GM12878 (cell line): ENCODE measurements around the gene NAV2. TPM values are rescaled to one million over a fixed set of nuclear protein-coding genes. Genes with fewer than 3 reads are reported as not detected.

Experiments used
- ATAC-seq: fragments of 200-7000 bp; cut with Tn5 transposase; 3 replicates; pipeline ENCODE4 v1.9.1; 2020; ENCODE audit warnings: mild to moderate bottlenecking, moderate library complexity
- BruUV-seq: library from RNA; stranded (reverse); fragments of 400-500 nt; replicated peaks from 2 replicates; lab custom pipeline; 2021; lab: Mats Ljungman, UMichigan
- CTCF ChIA-PET: fragments of 300-600 bp; sonication (Branson Sonifier 250); formaldehyde crosslinking; extraction: SDS; loops from one replicate; lab custom pipeline; 2021; ENCODE audit warnings: inconsistent platforms; lab: Yijun Ruan, JAX
- POLR2A ChIA-PET: fragments of 350-600 bp; formaldehyde crosslinking; extraction: SDS; loops from one replicate; lab custom pipeline; 2021; ENCODE audit warnings: inconsistent platforms; lab: Charles Lee
- RAD21 ChIA-PET: fragments of 300-600 bp; sonication (Branson Sonifier 250); formaldehyde crosslinking; loops from one replicate; lab custom pipeline; 2023; ENCODE audit warnings: antibody characterized with exemption; ENCODE audit not compliant: unreplicated experiment; lab: Charles Lee
- SMC1A ChIA-PET: fragments of 300-600 bp; sonication (Branson Sonifier 250); formaldehyde crosslinking; loops from one replicate; lab custom pipeline; 2023; ENCODE audit not compliant: unreplicated experiment, uncharacterized antibody; lab: Charles Lee
- DNase-seq: peaks from one replicate; pipeline ENCODE4 v3.0.0-alpha.2; 2011; ENCODE audit warnings: low read depth, low spot score
- FAIRE-seq: peaks from 3 replicates; lab custom pipeline; 2011; peaks lifted over from hg19 to GRCh38; lab: Jason Lieb, UNC
- H2AFZ ChIP-seq: 2 replicates; pipeline ENCODE4 v1.6.0; 2011; ENCODE audit warnings: low read depth, low read length, control low read depth; ENCODE audit not compliant: control insufficient read depth
- H3K27ac ChIP-seq: 2 replicates; pipeline ENCODE4 v1.5.1; 2011; ENCODE audit warnings: control low read depth; ENCODE audit not compliant: control insufficient read depth, insufficient read depth
- H3K27me3 ChIP-seq, 2 experiments: replicated peaks in 1 of 2; 2 replicates each; pipeline versions ENCODE4 v1.6.0 to v1.6.1; 2011; ENCODE audit warnings: low read length in 1 of 2; ENCODE audit not compliant: control insufficient read depth in 2 of 2, insufficient read depth in 2 of 2
- H3K36me3 ChIP-seq, 2 experiments: 2 replicates each; pipeline ENCODE4 v1.5.1; 2011; ENCODE audit warnings: low read length in 1 of 2; ENCODE audit not compliant: control insufficient read depth in 2 of 2, insufficient read depth in 2 of 2
- H3K4me1 ChIP-seq: 2 replicates; pipeline ENCODE4 v1.6.1; 2011; ENCODE audit warnings: mild to moderate bottlenecking, low read length, moderate library complexity, mixed read lengths; ENCODE audit not compliant: control insufficient read depth, insufficient read depth
- H3K4me2 ChIP-seq: 2 replicates; pipeline ENCODE4 v1.6.0; 2011; ENCODE audit warnings: control low read depth; ENCODE audit not compliant: control insufficient read depth, insufficient read depth
- H3K4me3 ChIP-seq: fragments of 200-600 bp; sonication (generic); 2 replicates; pipeline ENCODE4 v1.5.1; 2016
- H3K79me2 ChIP-seq: 2 replicates; pipeline ENCODE4 v1.6.0; 2011; ENCODE audit warnings: low read length; ENCODE audit not compliant: control insufficient read depth, insufficient read depth
- H3K9ac ChIP-seq: 2 replicates; pipeline ENCODE4 v1.8.0; 2011; ENCODE audit warnings: low read length, control low read depth, mixed read lengths; ENCODE audit not compliant: control insufficient read depth, insufficient read depth
- H3K9me3 ChIP-seq: replicated peaks from 3 replicates; pipeline ENCODE4 v1.5.1; 2011; ENCODE audit warnings: mild to moderate bottlenecking, low read length; ENCODE audit not compliant: control insufficient read depth, insufficient read depth
- H4K20me1 ChIP-seq: 2 replicates; pipeline ENCODE4 v1.6.0; 2011; ENCODE audit not compliant: control insufficient read depth, insufficient read depth
- JUND ChIP-seq: IDR thresholded peaks from 2 replicates; pipeline ENCODE4 v1.6.1; 2012; ENCODE audit warnings: low read depth, mild to moderate bottlenecking, low read length, improper control_type of control experiment, moderate library complexity
- KLF5 ChIP-seq: fragments of 450-650 bp; IDR thresholded peaks from 2 replicates; pipeline ENCODE4 v1.6.1; 2014; ENCODE audit warnings: mild to moderate bottlenecking; ENCODE audit not compliant: partially characterized antibody
- MEF2A ChIP-seq: IDR thresholded peaks from 2 replicates; pipeline ENCODE4 v1.6.1; 2011; ENCODE audit warnings: low read depth, mild to moderate bottlenecking, low read length, moderate library complexity; ENCODE audit not compliant: insufficient read depth
- MXI1 ChIP-seq: fragments of 150-350 bp; IDR thresholded peaks from 2 replicates; pipeline ENCODE4 v1.6.1; 2011; ENCODE audit warnings: low read depth, mild to moderate bottlenecking, inconsistent platforms, low read length, improper control_type of control experiment
- NRF1 ChIP-seq: conservative IDR thresholded peaks from 2 replicates; pipeline ENCODE4 v1.6.1; 2011; ENCODE audit warnings: mild to moderate bottlenecking, low read depth, low read length, improper control_type of control experiment
- RB1 ChIP-seq: fragments of 450-650 bp; formaldehyde crosslinking; IDR thresholded peaks from 2 replicates; pipeline ENCODE4 v1.6.1; 2017; ENCODE audit warnings: mild to moderate bottlenecking, borderline replicate concordance
- RFX5 ChIP-seq: IDR thresholded peaks from 2 replicates; pipeline ENCODE4 v1.6.1; 2011; ENCODE audit warnings: low read depth, low read length, improper control_type of control experiment
- SRF ChIP-seq, 2 experiments: IDR thresholded peaks; 2 replicates each; pipeline ENCODE4 v1.6.1; 2011; ENCODE audit warnings: low read depth in 2 of 2, low read length in 2 of 2, mild to moderate bottlenecking in 1 of 2, moderate library complexity in 1 of 2
- STAT1 ChIP-seq: fragments of 450-650 bp; conservative IDR thresholded peaks from 2 replicates; pipeline ENCODE4 v1.6.1; 2014; ENCODE audit warnings: antibody characterized with exemption, mild to moderate bottlenecking
- ZBED1 ChIP-seq: IDR thresholded peaks from 2 replicates; pipeline ENCODE4 v1.6.1; 2016; ENCODE audit warnings: borderline replicate concordance
- ZNF217 ChIP-seq: fragments of 450-650 bp; IDR thresholded peaks from 2 replicates; pipeline ENCODE4 v1.6.1; 2017; ENCODE audit warnings: antibody characterized with exemption, mild to moderate bottlenecking
- WGBS: methylation state at CpG from one replicate; pipeline ENCODE4 v1.1.6; 2016; ENCODE audit warnings: low lambda C conversion rate; ENCODE audit not compliant: insufficient replicate concordance, insufficient coverage; ENCODE audit errors: missing lambda C conversion rate; 5-methylcytosine and 5-hydroxymethylcytosine counted together
- in situ Hi-C: fragments of 300-500 bp; cut with MboI; formaldehyde crosslinking; loops from 9 replicates; pipeline ENCODE4 v1.14.3; 2018; ENCODE audit warnings: mixed read lengths
- intact Hi-C: fragments of 100-400 bp; cut with micrococcal nuclease; formaldehyde crosslinking; loops from one replicate; pipeline ENCODE4 v1.14.2; 2022; ENCODE audit not compliant: unreplicated experiment
- polyA plus RNA-seq, 11 experiments: library from polyadenylated mRNA; depleted of rRNA in 4 of 11; unstranded in 6 of 11; stranded (reverse) in 5 of 11; fragments of >200 nt; fragmentation: Nextera tagmentation in 4 of 11; fragmentation: Illumina TruSeq in 1 of 11; extraction: Ambion mirVana in 4 of 11; extraction: Trizol in 1 of 11; gene quantifications; 1 replicate in 1 of 11; 2 replicates in 10 of 11; pipeline versions ENCODE4 v1.2.1 to v1.2.3, GENCODE V29; 2011 to 2016; ENCODE audit warnings: inconsistent platforms in 2 of 11, missing spikeins in 2 of 11, low read depth in 1 of 11
- total RNA-seq, 4 experiments: library from RNA; depleted of rRNA in 3 of 4; stranded (reverse); fragments of >200 nt in 3 of 4; fragmentation: Illumina TruSeq in 1 of 4; extraction: Trizol in 1 of 4; gene quantifications; 2 replicates each; pipeline versions ENCODE4 v1.2.1 to v1.2.3, GENCODE V29; 2013 to 2021
- TF ChIP-seq, protein P1 (sequence below): IDR thresholded peaks from 2 replicates; pipeline ENCODE4 v1.6.1; 2011; ENCODE audit warnings: borderline replicate concordance, low read depth, mild to moderate bottlenecking, moderate library complexity, low read length; ENCODE audit not compliant: insufficient read depth, poor library complexity, severe bottlenecking
- TF ChIP-seq, protein P2 (sequence below): fragments of 450-650 bp; formaldehyde crosslinking; IDR thresholded peaks from 2 replicates; pipeline ENCODE4 v1.4.0; 2022; ENCODE audit warnings: mild to moderate bottlenecking, moderate library complexity
- TF ChIP-seq, protein P3 (sequence below): IDR thresholded peaks from 2 replicates; pipeline ENCODE4 v1.6.1; 2011; ENCODE audit warnings: borderline replicate concordance, low read depth, mild to moderate bottlenecking, moderate library complexity, mixed read lengths, low read length; ENCODE audit not compliant: insufficient read depth; ENCODE audit errors: extremely low read length
- TF ChIP-seq, protein P4 (sequence below): fragments of 150-350 bp; IDR thresholded peaks from 2 replicates; pipeline ENCODE4 v1.6.1; 2014; ENCODE audit warnings: mild to moderate bottlenecking, low read depth, low read length
- TF ChIP-seq, protein P5 (sequence below): fragments of 450-650 bp; IDR thresholded peaks from 2 replicates; pipeline ENCODE4 v1.6.1; 2016; ENCODE audit warnings: mild to moderate bottlenecking

NAV2 gene
- total and polyA plus RNA-seq, 10 of the 15 experiments (the other 5 are each of a cell fraction or from before 2014, with no cell fraction given) = 0.35 to 6.1 (median 1.1) TPM

DNA sequence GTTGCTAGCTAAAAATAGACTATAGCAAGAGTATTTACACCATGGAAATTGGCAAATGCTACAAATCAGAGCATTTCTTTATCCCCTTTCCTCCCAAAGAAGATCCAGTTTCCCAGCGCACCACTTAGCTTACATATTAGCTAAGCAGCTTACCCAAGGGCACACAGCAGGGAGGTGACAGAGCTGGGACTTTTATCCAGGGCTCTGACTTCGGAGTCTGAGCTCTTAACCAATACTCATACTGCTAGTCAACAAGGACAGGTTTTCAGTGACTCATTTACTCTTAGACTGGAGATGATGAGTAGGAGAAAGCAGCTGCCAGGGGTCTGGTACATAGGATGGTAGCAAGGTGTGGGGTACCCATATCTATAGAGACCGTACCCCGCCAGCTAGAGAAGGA, 38.4 kb downstream of the NAV2 start:
- DNase-seq = no peak
- Histone ChIP-seq H4K20me1 (no peaks in the 10 kb centered on the region), H3K79me2 (no peaks in the 10 kb centered on the region), H3K9ac (no peak overlapping the region), H3K4me3 (no peak overlapping the region), H3K27me3 (no peaks in the 10 kb centered on the region), H3K4me1 (no peaks in the 10 kb centered on the region), H3K36me3 (no peaks in the 10 kb centered on the region), H2AFZ (no peak overlapping the region), H3K27ac (no peak overlapping the region), H3K4me2 (no peak overlapping the region), H3K9me3 (no peaks in the 10 kb centered on the region)
- POLR2A ChIA-PET = no interaction called here
- SMC1A ChIA-PET = interaction anchor here (0.8 kb wide), 1 partner anchor 152 kb away, joined by 4 read pairs; no protein-coding TSS in a partner anchor
- RAD21 ChIA-PET = interaction anchor here (1.2 kb wide), 1 partner anchor 15 kb away, joined by 3 read pairs; no protein-coding TSS in a partner anchor
- 47% methylated on average over 4 of the region's 4 CpGs for WGBS
- no TSS peak for BruUV-seq
- CTCF ChIA-PET = interaction anchor here (0.6 to 2.5 kb wide), 5 partner anchors 32 to 192 kb away, joined by 3 to 10 read pairs (median 3); no protein-coding TSS in a partner anchor
- ATAC-seq = no peak
- intact Hi-C loops = no loop called here
- in situ Hi-C loops = no loop called here
- FAIRE-seq = no peak
- TF ChIP-seq NRF1 (no peak), RB1 (no peak), JUND (no peak), MXI1 (no peak), ZNF217 (no peak), MEF2A (no peak), RFX5 (no peak), ZBED1 (no peak), SRF (IDR thresholded peaks at IDR 0.05; ENCODE audit: low read depth in 2 of 2, low read length in 2 of 2) (no peak), KLF5 (no peak), STAT1 (no peak)
- TF ChIP-seq, protein P1, sequence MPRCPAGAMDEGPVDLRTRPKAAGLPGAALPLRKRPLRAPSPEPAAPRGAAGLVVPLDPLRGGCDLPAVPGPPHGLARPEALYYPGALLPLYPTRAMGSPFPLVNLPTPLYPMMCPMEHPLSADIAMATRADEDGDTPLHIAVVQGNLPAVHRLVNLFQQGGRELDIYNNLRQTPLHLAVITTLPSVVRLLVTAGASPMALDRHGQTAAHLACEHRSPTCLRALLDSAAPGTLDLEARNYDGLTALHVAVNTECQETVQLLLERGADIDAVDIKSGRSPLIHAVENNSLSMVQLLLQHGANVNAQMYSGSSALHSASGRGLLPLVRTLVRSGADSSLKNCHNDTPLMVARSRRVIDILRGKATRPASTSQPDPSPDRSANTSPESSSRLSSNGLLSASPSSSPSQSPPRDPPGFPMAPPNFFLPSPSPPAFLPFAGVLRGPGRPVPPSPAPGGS = no peak
- TF ChIP-seq, protein P2, sequence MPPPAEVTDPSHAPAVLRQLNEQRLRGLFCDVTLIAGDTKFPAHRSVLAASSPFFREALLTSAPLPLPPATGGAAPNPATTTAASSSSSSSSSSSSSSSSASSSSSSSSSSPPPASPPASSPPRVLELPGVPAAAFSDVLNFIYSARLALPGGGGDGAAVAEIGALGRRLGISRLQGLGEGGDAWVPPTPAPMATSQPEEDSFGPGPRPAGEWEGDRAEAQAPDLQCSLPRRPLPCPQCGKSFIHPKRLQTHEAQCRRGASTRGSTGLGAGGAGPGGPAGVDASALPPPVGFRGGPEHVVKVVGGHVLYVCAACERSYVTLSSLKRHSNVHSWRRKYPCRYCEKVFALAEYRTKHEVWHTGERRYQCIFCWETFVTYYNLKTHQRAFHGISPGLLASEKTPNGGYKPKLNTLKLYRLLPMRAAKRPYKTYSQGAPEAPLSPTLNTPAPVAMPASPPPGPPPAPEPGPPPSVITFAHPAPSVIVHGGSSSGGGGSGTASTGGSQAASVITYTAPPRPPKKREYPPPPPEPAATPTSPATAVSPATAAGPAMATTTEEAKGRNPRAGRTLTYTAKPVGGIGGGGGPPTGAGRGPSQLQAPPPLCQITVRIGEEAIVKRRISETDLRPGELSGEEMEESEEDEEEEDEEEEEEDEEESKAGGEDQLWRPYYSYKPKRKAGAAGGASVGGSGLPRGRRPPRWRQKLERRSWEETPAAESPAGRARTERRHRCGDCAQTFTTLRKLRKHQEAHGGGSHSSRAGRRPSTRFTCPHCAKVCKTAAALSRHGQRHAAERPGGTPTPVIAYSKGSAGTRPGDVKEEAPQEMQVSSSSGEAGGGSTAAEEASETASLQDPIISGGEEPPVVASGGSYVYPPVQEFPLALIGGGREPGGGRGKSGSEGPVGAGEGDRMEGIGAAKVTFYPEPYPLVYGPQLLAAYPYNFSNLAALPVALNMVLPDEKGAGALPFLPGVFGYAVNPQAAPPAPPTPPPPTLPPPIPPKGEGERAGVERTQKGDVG (CRISPR knock-in tag) = no peak
- TF ChIP-seq, protein P3, sequence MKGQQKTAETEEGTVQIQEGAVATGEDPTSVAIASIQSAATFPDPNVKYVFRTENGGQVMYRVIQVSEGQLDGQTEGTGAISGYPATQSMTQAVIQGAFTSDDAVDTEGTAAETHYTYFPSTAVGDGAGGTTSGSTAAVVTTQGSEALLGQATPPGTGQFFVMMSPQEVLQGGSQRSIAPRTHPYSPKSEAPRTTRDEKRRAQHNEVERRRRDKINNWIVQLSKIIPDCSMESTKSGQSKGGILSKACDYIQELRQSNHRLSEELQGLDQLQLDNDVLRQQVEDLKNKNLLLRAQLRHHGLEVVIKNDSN = no peak
- TF ChIP-seq, protein P4, sequence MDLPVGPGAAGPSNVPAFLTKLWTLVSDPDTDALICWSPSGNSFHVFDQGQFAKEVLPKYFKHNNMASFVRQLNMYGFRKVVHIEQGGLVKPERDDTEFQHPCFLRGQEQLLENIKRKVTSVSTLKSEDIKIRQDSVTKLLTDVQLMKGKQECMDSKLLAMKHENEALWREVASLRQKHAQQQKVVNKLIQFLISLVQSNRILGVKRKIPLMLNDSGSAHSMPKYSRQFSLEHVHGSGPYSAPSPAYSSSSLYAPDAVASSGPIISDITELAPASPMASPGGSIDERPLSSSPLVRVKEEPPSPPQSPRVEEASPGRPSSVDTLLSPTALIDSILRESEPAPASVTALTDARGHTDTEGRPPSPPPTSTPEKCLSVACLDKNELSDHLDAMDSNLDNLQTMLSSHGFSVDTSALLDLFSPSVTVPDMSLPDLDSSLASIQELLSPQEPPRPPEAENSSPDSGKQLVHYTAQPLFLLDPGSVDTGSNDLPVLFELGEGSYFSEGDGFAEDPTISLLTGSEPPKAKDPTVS = no peak
- TF ChIP-seq, protein P5, sequence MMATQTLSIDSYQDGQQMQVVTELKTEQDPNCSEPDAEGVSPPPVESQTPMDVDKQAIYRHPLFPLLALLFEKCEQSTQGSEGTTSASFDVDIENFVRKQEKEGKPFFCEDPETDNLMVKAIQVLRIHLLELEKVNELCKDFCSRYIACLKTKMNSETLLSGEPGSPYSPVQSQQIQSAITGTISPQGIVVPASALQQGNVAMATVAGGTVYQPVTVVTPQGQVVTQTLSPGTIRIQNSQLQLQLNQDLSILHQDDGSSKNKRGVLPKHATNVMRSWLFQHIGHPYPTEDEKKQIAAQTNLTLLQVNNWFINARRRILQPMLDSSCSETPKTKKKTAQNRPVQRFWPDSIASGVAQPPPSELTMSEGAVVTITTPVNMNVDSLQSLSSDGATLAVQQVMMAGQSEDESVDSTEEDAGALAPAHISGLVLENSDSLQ = no peak
